ENCODE data around the gene AUP1.
A peak's percentile ranks its signal among the peaks of the same experiment; 100 is the strongest.

Gene AUP1

DNA sequence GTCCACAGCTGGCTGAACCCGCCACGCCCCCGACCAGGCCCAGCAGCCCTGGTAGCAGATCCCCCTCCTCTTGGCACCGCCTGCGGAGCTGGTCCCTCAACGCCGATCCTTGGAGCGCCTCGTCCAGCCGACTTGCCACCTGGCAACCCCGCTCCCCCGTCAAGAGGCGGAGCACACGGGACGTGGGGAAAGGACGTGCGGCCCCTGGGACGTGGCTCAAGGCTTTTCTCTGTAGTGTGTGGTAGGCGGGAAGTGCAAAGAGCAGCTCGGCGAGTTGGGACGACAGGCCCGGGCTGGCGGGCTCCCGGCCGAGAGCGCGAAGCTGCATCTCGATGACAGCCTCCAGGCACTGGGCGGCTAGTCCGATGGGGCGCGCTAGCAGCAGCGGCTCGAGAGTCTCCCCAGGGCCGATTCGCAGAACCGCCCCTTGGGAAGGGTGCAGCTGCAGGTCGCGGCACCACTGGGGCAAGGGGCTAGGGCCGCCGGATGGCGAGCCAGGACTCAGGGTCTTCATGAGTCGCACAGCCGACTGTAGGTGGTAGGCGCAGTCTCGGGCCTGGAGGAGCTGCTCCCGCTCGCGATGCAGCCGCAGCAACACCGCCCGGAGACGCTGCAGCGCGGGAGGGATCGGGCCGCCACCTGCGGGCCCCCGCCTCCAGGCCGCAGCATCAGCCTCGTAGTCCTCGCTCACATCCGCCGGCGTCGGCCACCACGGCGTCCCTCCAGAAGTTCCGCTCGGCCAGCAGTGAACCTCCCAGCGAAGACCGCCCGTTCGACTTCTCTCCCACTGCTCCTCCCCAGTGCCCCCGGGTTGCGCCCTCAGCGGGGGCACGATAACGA, 47.3 kb downstream of the AUP1 start:
- TF ChIP-seq FOXP2 (optimal IDR thresholded peaks at IDR 0.05; ENCODE audit: borderline replicate concordance, extremely low read depth, extremely low read length, insufficient read depth) (peak; percentile 0), POLR2AphosphoS5 (IDR thresholded peaks at IDR 0.05; ENCODE audit: low read depth, low read length) (no peak)

DNA sequence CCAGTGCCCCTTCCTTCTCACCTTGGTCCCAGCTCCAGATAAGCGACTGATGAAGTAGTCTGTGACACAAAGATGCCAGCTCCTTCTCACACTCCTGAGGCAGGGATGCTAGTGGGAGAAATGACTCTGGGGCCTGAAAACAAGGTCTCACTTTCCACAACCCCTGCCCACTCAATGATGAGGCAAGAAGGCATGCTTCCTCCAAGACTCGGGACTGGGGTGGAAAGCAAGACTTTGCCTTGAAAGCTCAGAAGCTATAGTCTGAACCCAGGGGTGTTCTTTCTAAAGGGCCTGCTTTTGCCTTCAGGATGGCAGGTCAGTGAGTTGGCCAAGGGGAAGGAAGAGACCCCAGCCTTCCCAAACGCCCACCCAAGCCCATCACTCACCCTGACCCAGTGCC, 48.1 kb downstream of the AUP1 start:
- TF ChIP-seq SIN3A (IDR thresholded peaks at IDR 0.05; ENCODE audit: borderline replicate concordance, insufficient read depth, low read length) (no peak), FOXP2 (optimal IDR thresholded peaks at IDR 0.05; ENCODE audit: borderline replicate concordance, extremely low read depth, extremely low read length, insufficient read depth) (no peak), POLR2AphosphoS5 (IDR thresholded peaks at IDR 0.05; ENCODE audit: low read depth, low read length) (no peak), TAF1 (IDR thresholded peaks at IDR 0.05; ENCODE audit: borderline replicate concordance, insufficient read depth, low read length) (no peak)
- TF ChIP-seq, protein P1, sequence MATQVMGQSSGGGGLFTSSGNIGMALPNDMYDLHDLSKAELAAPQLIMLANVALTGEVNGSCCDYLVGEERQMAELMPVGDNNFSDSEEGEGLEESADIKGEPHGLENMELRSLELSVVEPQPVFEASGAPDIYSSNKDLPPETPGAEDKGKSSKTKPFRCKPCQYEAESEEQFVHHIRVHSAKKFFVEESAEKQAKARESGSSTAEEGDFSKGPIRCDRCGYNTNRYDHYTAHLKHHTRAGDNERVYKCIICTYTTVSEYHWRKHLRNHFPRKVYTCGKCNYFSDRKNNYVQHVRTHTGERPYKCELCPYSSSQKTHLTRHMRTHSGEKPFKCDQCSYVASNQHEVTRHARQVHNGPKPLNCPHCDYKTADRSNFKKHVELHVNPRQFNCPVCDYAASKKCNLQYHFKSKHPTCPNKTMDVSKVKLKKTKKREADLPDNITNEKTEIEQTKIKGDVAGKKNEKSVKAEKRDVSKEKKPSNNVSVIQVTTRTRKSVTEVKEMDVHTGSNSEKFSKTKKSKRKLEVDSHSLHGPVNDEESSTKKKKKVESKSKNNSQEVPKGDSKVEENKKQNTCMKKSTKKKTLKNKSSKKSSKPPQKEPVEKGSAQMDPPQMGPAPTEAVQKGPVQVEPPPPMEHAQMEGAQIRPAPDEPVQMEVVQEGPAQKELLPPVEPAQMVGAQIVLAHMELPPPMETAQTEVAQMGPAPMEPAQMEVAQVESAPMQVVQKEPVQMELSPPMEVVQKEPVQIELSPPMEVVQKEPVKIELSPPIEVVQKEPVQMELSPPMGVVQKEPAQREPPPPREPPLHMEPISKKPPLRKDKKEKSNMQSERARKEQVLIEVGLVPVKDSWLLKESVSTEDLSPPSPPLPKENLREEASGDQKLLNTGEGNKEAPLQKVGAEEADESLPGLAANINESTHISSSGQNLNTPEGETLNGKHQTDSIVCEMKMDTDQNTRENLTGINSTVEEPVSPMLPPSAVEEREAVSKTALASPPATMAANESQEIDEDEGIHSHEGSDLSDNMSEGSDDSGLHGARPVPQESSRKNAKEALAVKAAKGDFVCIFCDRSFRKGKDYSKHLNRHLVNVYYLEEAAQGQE (IDR thresholded peaks at IDR 0.05; ENCODE audit: insufficient read depth in 1 of 2, low read depth in 2 of 2, low read length in 2 of 2), result no peak
